Measurements from ENCODE around the gene SAPCD2.

Gene SAPCD2

GRCh38 chr9:137077010-137077747, 6.8 kb upstream of the SAPCD2 start, which contains the start of gene UAP1L1:
UAP1L1 (plus strand) TSS chr9:137077517; CDS start chr9:137077533, 16 bp downstream.
- peak; percentile 63 for ATAC-seq (ENCODE audit: low read depth)
- DNase-seq (ENCODE audit: low spot score) = peak; percentile 75
- Histone ChIP-seq H3K36me3 (ENCODE audit: low read depth) (peaks cover 12% of the 10 kb centered on the region; the same call in 1 of the 2 replicates), H3K4me1 (ENCODE audit: insufficient read depth, poor library complexity, severe bottlenecking) (no peaks in the 10 kb centered on the region), H3K27me3 (ENCODE audit: insufficient read depth, poor library complexity, severe bottlenecking) (no peaks in the 10 kb centered on the region), H3K27ac (ENCODE audit: poor library complexity, severe bottlenecking) (peak within 1 kb of the TSS; percentile 39), H3K9me3 (ENCODE audit: severe bottlenecking) (no peaks in the 10 kb centered on the region), H3K4me3 (ENCODE audit: severe bottlenecking) (peak within 1 kb of the TSS; percentile 61)
- no peak for TF ChIP-seq CTCF (IDR thresholded peaks at IDR 0.05; ENCODE audit: poor library complexity, severe bottlenecking)

GRCh38 chr9:137076636-137077009, 6.3 kb upstream of the SAPCD2 start:
- H3K27ac ChIP-seq (ENCODE audit: poor library complexity, severe bottlenecking) = no peak overlapping the region

GRCh38 chr9:137075275-137075775, 5.0 kb upstream of the SAPCD2 start:
- no peak for TF ChIP-seq CTCF (IDR thresholded peaks at IDR 0.05; ENCODE audit: poor library complexity, severe bottlenecking)
- Histone ChIP-seq H3K4me1 (ENCODE audit: insufficient read depth, poor library complexity, severe bottlenecking) (no peaks in the 10 kb centered on the region), H3K4me3 (ENCODE audit: severe bottlenecking) (no peak overlapping the region), H3K27ac (ENCODE audit: poor library complexity, severe bottlenecking) (no peak overlapping the region), H3K27me3 (ENCODE audit: insufficient read depth, poor library complexity, severe bottlenecking) (no peaks in the 10 kb centered on the region), H3K36me3 (ENCODE audit: low read depth) (peaks cover 12% of the 10 kb centered on the region; the same call in 1 of the 2 replicates), H3K9me3 (ENCODE audit: severe bottlenecking) (no peaks in the 10 kb centered on the region)
- ATAC-seq (ENCODE audit: low read depth) (no peak), DNase-seq (ENCODE audit: low spot score) (no peak)

More at GRCh38 chr9:137076636-137077009, 6.3 kb upstream of the SAPCD2 start:
- no peak for DNase-seq (ENCODE audit: low spot score)
- H3K9me3 ChIP-seq (ENCODE audit: severe bottlenecking) = no peaks in the 10 kb centered on the region
- H3K4me1 ChIP-seq (ENCODE audit: insufficient read depth, poor library complexity, severe bottlenecking) = no peaks in the 10 kb centered on the region
- H3K27me3 ChIP-seq (ENCODE audit: insufficient read depth, poor library complexity, severe bottlenecking) = no peaks in the 10 kb centered on the region
- no peak for ATAC-seq (ENCODE audit: low read depth)
- peaks cover 12% of the 10 kb centered on the region; the same call in 1 of the 2 replicates for H3K36me3 ChIP-seq (ENCODE audit: low read depth)
- no peak overlapping the region for H3K4me3 ChIP-seq (ENCODE audit: severe bottlenecking)
- no peak for TF ChIP-seq CTCF (IDR thresholded peaks at IDR 0.05; ENCODE audit: poor library complexity, severe bottlenecking)

DNA sequence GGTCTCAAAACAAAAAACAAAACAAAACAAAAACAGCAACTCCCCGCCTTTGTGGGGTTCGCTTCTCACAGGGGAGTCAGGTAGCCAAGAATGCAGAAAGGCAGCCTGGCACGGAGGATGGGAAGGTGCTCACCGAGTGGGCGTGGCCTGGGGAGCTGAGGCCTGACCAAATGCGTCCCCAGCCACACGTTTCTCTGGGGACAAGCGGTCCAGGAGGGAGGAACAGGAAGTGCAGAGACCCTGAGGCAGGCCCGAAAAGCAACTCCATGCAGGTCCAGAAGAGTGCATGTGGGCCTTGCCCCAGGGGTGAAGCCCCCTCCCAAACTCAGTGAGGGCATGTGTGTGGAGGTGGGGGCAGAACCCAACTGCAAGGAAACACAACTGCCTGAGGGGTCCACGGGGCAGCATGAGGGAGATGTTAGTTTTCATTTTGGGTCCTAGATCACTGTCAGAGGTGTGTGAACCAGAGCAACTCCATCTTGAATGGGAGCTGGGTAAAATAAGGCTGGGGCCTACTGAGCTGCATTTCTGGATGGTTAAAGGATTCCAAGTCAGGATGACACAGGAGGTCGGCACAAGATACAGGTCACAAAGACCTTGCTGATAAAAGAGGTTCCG, 4.4 kb upstream of the SAPCD2 start:
- Histone ChIP-seq H3K9me3 (ENCODE audit: severe bottlenecking) (no peaks in the 10 kb centered on the region), H3K4me3 (ENCODE audit: severe bottlenecking) (no peak overlapping the region), H3K36me3 (ENCODE audit: low read depth) (peaks cover 9% of the 10 kb centered on the region; the same call in 1 of the 2 replicates), H3K27me3 (ENCODE audit: insufficient read depth, poor library complexity, severe bottlenecking) (no peaks in the 10 kb centered on the region), H3K27ac (ENCODE audit: poor library complexity, severe bottlenecking) (no peak overlapping the region), H3K4me1 (ENCODE audit: insufficient read depth, poor library complexity, severe bottlenecking) (no peaks in the 10 kb centered on the region)
- ATAC-seq (ENCODE audit: low read depth) = no peak
- TF ChIP-seq CTCF (IDR thresholded peaks at IDR 0.05; ENCODE audit: poor library complexity, severe bottlenecking) = no peak
- no peak for DNase-seq (ENCODE audit: low spot score)
